ENCODE results near the gene SLC11A2. TPM values are rescaled to one million over a fixed set of nuclear protein-coding genes. Genes with fewer than 3 reads are reported as not detected.

The SLC11A2 gene
- total RNA-seq, 1 donor from 2014 or later = 21.5 TPM

DNA sequence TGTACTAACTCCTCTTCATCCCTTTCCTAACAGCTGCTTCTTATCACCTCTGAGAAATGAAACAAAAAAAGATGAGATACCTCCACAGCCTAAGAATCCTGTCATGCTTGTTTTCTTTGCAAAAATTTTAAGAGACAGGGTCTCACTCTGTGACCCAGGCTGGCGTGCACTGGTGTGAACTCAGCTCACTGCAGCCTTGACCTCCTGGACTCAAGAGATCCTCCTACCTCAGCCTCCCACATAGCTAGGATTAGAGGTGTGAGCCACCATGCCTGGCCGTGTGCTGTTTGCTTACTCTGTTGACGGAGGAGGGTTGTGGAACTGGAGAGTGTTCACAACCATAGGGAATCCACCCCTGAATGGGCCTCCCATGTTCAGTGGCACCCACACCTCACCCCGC is 41.0 kb upstream of the SLC11A2 start:
- TF ChIP-seq CTCF (IDR thresholded peaks at IDR 0.05) = no peak
- DNase-seq (ENCODE audit: low spot score in 2 of 2) = no peak
- Histone ChIP-seq H3K27me3 (no peaks in the 10 kb centered on the region), H3K9me3 (no peaks in the 10 kb centered on the region), H3K27ac (no peak overlapping the region), H3K4me1 (no peaks in the 10 kb centered on the region), H3K36me3 (peaks cover 79 to 95% of the 10 kb centered on the region in 2 donors), H3K4me3 (no peak overlapping the region)
- intact Hi-C loops (cut with DNase I) = no loop called here

DNA sequence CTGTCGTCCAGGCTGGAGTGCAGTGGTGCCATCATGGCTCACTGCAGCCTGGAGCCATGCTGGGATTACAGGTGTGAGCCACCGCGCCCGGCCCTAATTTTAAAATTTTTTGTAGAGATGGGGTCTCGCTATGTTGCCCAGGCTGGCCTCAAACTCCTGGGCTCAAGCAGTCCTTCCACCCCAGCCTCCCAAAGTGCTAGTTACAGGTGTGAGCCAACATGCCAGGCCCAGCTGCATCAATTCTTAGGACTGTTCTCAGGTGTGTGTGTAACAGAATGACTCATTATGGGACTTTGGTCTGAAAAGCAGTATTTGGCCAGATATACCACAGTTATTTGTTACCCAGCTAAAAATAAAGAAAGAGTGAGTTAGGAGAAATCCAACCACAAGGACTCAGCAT is 39.3 kb upstream of the SLC11A2 start:
- Histone ChIP-seq H3K27me3 (no peaks in the 10 kb centered on the region), H3K9me3 (no peaks in the 10 kb centered on the region), H3K27ac (no peak overlapping the region), H3K4me3 (no peak overlapping the region), H3K36me3 (peaks cover 71 to 93% of the 10 kb centered on the region in 2 donors), H3K4me1 (no peaks in the 10 kb centered on the region)
- intact Hi-C loops (cut with DNase I) = no loop called here
- DNase-seq (ENCODE audit: low spot score in 2 of 2) = no peak
- TF ChIP-seq CTCF (IDR thresholded peaks at IDR 0.05) = no peak

DNA sequence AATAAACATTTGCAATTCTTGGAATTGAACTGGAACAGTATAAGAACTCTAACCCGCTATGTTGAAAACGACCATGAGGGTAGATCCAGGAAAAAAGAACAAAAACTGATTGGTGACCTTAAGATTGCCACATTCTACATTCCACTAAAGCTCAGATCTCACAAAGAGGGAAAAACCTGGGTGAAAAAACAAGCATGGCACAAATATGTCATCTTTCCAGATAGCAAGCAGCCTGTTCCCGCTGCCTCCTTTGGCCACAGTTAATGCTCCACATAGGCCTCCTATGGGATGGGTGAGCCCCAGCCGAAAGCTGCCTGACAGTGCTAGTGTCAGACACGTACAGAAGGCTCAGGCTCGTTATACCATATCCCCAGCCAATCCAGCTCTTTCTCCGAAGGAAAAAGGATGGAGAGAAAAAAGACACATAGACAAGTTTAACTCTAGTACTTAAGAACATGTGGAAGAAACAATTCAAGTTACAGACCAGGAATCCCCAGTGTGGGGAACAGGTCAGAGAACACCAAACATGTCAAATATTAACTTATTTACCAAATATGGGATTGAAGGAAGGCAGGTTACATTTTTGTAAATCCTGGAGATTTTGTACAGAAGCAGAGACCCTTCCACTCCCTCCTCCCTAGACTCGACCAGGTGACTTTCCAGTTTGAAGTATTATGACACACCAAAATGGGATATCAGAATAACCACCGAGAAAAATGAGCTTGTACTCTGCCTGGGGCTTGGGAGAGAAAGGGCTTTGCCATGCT is 36.6 kb upstream of the SLC11A2 start:
- Histone ChIP-seq H3K27me3 (no peaks in the 10 kb centered on the region), H3K4me1 (no peaks in the 10 kb centered on the region), H3K27ac (no peak overlapping the region), H3K4me3 (no peak overlapping the region), H3K9me3 (no peaks in the 10 kb centered on the region), H3K36me3 (peaks cover 74 to 95% of the 10 kb centered on the region in 2 donors)
- TF ChIP-seq CTCF (IDR thresholded peaks at IDR 0.05) = no peak
- no peak for DNase-seq (ENCODE audit: low spot score in 2 of 2)
- intact Hi-C loops (cut with DNase I) = no loop called here

GRCh38 chr12:51059086-51059485 is 32.9 kb upstream of the SLC11A2 start:
- TF ChIP-seq CTCF (IDR thresholded peaks at IDR 0.05) = no peak
- Histone ChIP-seq H3K9me3 (no peaks in the 10 kb centered on the region), H3K4me3 (no peak overlapping the region), H3K27me3 (no peaks in the 10 kb centered on the region), H3K27ac (no peak overlapping the region), H3K4me1 (no peaks in the 10 kb centered on the region), H3K36me3 (peaks cover 60 to 95% of the 10 kb centered on the region in 2 donors)
- no peak for DNase-seq (ENCODE audit: low spot score in 2 of 2)
- intact Hi-C loops (cut with DNase I) = no loop called here

DNA sequence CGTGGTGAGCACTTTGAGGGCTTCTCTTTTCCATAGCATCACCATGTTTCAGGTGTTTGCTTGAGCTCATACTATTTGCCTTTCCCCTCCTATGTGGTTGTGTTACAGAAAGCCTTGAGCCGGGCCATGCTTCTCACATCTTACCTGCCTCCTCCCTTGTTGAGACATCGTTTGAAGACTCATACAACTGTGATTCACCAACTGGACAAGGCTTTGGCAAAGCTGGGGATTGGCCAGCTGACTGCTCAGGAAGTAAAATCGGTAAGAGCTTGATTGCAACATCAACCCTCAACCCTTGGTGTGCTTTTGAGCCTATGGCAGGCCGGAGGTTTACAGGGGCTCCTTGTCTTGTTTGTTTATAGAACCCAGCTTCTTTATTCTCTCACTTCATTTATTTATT is 30.1 kb upstream of the SLC11A2 start:
- Histone ChIP-seq H3K27me3 (no peaks in the 10 kb centered on the region), H3K36me3 (peaks cover 54 to 88% of the 10 kb centered on the region in 2 donors), H3K9me3 (no peaks in the 10 kb centered on the region), H3K4me3 (no peak overlapping the region), H3K4me1 (no peaks in the 10 kb centered on the region), H3K27ac (no peak overlapping the region)
- intact Hi-C loops (cut with DNase I) = no loop called here
- TF ChIP-seq CTCF (IDR thresholded peaks at IDR 0.05) = no peak
- DNase-seq (ENCODE audit: low spot score in 2 of 2) = no peak
